Measurements from ENCODE around the gene COL16A1.

COL16A1 gene

DNA sequence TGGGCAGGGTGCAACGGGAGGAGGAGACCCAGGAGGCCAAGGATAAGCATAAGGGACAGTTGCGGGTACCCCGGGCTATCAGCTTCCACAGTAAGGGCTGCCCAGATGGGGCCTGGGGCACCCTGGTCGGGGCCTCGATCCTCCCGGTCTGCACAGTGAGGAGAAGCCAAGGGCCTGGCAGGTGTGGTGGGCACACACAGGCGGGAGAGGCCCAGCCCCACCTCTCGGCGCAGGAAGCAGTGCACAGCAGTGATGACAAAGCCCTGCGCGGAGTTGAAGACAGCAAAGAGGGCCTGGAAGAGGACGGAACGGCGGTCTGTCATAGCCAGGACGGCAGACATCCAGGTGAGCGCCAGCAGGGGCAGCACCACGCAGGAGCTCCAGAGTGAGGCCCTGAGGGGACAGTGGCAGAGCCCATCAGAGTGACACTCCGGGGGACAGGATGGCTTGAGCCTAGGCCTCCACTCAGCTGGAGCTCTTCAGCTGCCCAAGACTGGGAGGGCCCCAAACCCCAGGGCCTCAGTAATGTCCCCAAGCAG is 29.0 kb upstream of the COL16A1 start:
- Histone ChIP-seq H3K27me3 (ENCODE audit: insufficient read depth, low read length, poor library complexity, severe bottlenecking) (no peaks in the 10 kb centered on the region), H3K9me2 (replicated peaks; ENCODE audit: low read depth, low read length) (no peaks in the 10 kb centered on the region), H2AFZ (ENCODE audit: low read length) (no peak overlapping the region), H3K4me1 (ENCODE audit: insufficient read depth, low read length, poor library complexity, severe bottlenecking) (no peaks in the 10 kb centered on the region), H3K4me3 (ENCODE audit: low read length, poor library complexity, severe bottlenecking) (no peak overlapping the region), H4K20me1 (ENCODE audit: insufficient read depth, low read length, poor library complexity, severe bottlenecking) (no peaks in the 10 kb centered on the region), H3F3A (ENCODE audit: low read depth) (no peaks in the 10 kb centered on the region), H3K79me2 (ENCODE audit: insufficient read depth, low read length) (no peaks in the 10 kb centered on the region), H3K9ac (ENCODE audit: low read depth, low read length, poor library complexity, severe bottlenecking) (no peak overlapping the region), H3K36me3 (ENCODE audit: insufficient read depth, low read length) (no peaks in the 10 kb centered on the region), H3K4me2 (ENCODE audit: low read depth, low read length, poor library complexity, severe bottlenecking) (no peak overlapping the region), H3K9me3 (ENCODE audit: insufficient read depth, low read depth, low read length) (no peaks in the 10 kb centered on the region)
- TF ChIP-seq, protein P1, sequence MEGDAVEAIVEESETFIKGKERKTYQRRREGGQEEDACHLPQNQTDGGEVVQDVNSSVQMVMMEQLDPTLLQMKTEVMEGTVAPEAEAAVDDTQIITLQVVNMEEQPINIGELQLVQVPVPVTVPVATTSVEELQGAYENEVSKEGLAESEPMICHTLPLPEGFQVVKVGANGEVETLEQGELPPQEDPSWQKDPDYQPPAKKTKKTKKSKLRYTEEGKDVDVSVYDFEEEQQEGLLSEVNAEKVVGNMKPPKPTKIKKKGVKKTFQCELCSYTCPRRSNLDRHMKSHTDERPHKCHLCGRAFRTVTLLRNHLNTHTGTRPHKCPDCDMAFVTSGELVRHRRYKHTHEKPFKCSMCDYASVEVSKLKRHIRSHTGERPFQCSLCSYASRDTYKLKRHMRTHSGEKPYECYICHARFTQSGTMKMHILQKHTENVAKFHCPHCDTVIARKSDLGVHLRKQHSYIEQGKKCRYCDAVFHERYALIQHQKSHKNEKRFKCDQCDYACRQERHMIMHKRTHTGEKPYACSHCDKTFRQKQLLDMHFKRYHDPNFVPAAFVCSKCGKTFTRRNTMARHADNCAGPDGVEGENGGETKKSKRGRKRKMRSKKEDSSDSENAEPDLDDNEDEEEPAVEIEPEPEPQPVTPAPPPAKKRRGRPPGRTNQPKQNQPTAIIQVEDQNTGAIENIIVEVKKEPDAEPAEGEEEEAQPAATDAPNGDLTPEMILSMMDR (conservative IDR thresholded peaks at IDR 0.05; ENCODE audit: low read length): no peak
- TF ChIP-seq EZH2phosphoT487 (IDR thresholded peaks at IDR 0.05; ENCODE audit: borderline replicate concordance): no peak

DNA sequence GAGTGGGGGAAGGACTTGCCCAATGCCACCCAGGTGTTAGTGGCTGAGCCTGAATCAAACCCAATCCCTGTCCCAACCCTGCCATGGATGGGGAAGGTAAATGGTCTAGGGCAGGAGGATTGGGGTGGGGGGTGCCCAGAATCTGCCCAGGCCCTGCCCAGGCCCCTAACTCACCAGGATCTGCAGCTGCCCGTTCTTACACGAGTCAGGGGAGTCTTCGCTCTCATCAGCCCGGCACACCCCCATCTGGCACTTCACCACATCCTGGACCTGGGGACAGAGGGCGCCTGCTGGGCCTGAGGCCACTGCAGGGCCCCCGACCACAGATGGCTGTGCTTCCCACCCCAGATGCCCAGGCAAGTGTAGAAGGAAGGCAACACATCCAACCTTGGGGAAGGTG is 28.5 kb upstream of the COL16A1 start:
- H3K4me1 ChIP-seq (ENCODE audit: insufficient read depth, low read length, poor library complexity, severe bottlenecking): no peaks in the 10 kb centered on the region
- no peak overlapping the region for H2AFZ ChIP-seq (ENCODE audit: low read length)
- H3K4me3 ChIP-seq (ENCODE audit: low read length, poor library complexity, severe bottlenecking): no peak overlapping the region
- H3K79me2 ChIP-seq (ENCODE audit: insufficient read depth, low read length): no peaks in the 10 kb centered on the region
- no peak overlapping the region for H3K9ac ChIP-seq (ENCODE audit: low read depth, low read length, poor library complexity, severe bottlenecking)
- TF ChIP-seq, protein P1 (conservative IDR thresholded peaks at IDR 0.05; ENCODE audit: low read length): no peak
- TF ChIP-seq EZH2phosphoT487 (IDR thresholded peaks at IDR 0.05; ENCODE audit: borderline replicate concordance): no peak
- no peaks in the 10 kb centered on the region for H3F3A ChIP-seq (ENCODE audit: low read depth)
- no peaks in the 10 kb centered on the region for H3K27me3 ChIP-seq (ENCODE audit: insufficient read depth, low read length, poor library complexity, severe bottlenecking)
- no peaks in the 10 kb centered on the region for H4K20me1 ChIP-seq (ENCODE audit: insufficient read depth, low read length, poor library complexity, severe bottlenecking)
- H3K9me3 ChIP-seq (ENCODE audit: insufficient read depth, low read depth, low read length): no peaks in the 10 kb centered on the region
- no peak overlapping the region for H3K4me2 ChIP-seq (ENCODE audit: low read depth, low read length, poor library complexity, severe bottlenecking)
- no peaks in the 10 kb centered on the region for H3K9me2 ChIP-seq (replicated peaks; ENCODE audit: low read depth, low read length)
- no peaks in the 10 kb centered on the region for H3K36me3 ChIP-seq (ENCODE audit: insufficient read depth, low read length)

DNA sequence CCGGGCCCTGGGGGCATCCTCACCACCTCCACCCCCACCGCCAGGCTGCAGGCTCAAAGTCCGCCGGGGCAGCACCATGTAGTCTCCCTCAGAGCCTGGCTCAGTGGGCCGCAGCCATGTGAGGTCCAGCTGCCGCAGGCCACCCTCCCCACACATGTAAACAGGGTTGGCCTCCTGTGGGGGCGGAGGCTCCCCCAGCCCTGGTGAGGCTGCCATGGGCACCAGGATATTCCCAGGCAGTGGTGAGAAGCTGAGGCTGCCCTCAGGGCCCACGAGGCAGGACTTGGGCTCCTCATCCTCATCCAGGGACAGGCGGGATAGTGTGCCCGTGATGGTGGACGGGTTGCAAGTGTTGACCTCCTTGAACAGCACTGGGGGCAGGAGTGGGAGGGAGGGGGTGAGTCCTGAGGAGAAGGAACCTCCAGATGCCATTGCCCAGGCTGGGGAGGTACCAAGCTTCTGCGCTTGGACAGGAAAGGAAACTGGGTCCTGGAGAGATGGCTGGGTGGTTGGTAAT is 27.3 kb upstream of the COL16A1 start:
- H3K36me3 ChIP-seq (ENCODE audit: insufficient read depth, low read length): no peaks in the 10 kb centered on the region
- H4K20me1 ChIP-seq (ENCODE audit: insufficient read depth, low read length, poor library complexity, severe bottlenecking): no peaks in the 10 kb centered on the region
- no peaks in the 10 kb centered on the region for H3K79me2 ChIP-seq (ENCODE audit: insufficient read depth, low read length)
- H2AFZ ChIP-seq (ENCODE audit: low read length): no peak overlapping the region
- H3K9ac ChIP-seq (ENCODE audit: low read depth, low read length, poor library complexity, severe bottlenecking): no peak overlapping the region
- no peaks in the 10 kb centered on the region for H3K27me3 ChIP-seq (ENCODE audit: insufficient read depth, low read length, poor library complexity, severe bottlenecking)
- H3F3A ChIP-seq (ENCODE audit: low read depth): no peaks in the 10 kb centered on the region
- no peaks in the 10 kb centered on the region for H3K9me2 ChIP-seq (replicated peaks; ENCODE audit: low read depth, low read length)
- H3K4me1 ChIP-seq (ENCODE audit: insufficient read depth, low read length, poor library complexity, severe bottlenecking): no peaks in the 10 kb centered on the region
- no peak overlapping the region for H3K4me2 ChIP-seq (ENCODE audit: low read depth, low read length, poor library complexity, severe bottlenecking)
- TF ChIP-seq, protein P1 (conservative IDR thresholded peaks at IDR 0.05; ENCODE audit: low read length): no peak
- no peak for TF ChIP-seq EZH2phosphoT487 (IDR thresholded peaks at IDR 0.05; ENCODE audit: borderline replicate concordance)
- no peak overlapping the region for H3K4me3 ChIP-seq (ENCODE audit: low read length, poor library complexity, severe bottlenecking)
- H3K9me3 ChIP-seq (ENCODE audit: insufficient read depth, low read depth, low read length): no peaks in the 10 kb centered on the region

Data from Loucy (cell line).